Natural killer cell (primary cell): ENCODE measurements around the gene NLRP10. TPM values are rescaled to one million over a fixed set of nuclear protein-coding genes. Genes with fewer than 3 reads are reported as not detected.

Experiments
- ATAC-seq, 3 donors: fragments of 150-1000 bp in 2 of 3; fragments of 200-7000 bp in 1 of 3; cut with Tn5 transposase; 1 replicate in 1 of 3; 2 replicates in 2 of 3; pipeline ENCODE4 v1.10.0; 2021; ENCODE audit warnings: mild to moderate bottlenecking in 2 of 3, moderate library complexity in 2 of 3
- DNase-seq, 2 donors: peaks; one replicate each; pipeline versions ENCODE4 v3.0.0 to v3.0.0-alpha.2; 2013 to 2021; ENCODE audit warnings: mixed read lengths in 1 of 2
- H3K27ac ChIP-seq: one replicate; pipeline ENCODE4 v1.5.1; 2013; ENCODE audit warnings: mild to moderate bottlenecking, low read length
- H3K27me3 ChIP-seq: one replicate; pipeline ENCODE4 v1.6.1; 2013; ENCODE audit warnings: low read length; ENCODE audit not compliant: control insufficient read depth, insufficient read depth
- H3K36me3 ChIP-seq: one replicate; pipeline ENCODE4 v1.6.1; 2013; ENCODE audit warnings: low read length; ENCODE audit not compliant: control insufficient read depth, insufficient read depth
- H3K4me1 ChIP-seq: one replicate; pipeline ENCODE4 v1.6.1; 2013; ENCODE audit warnings: low read length; ENCODE audit not compliant: control insufficient read depth, insufficient read depth
- H3K4me3 ChIP-seq: one replicate; pipeline ENCODE4 v1.5.1; 2013; ENCODE audit warnings: low read length
- H3K9me3 ChIP-seq: one replicate; pipeline ENCODE4 v1.6.1; 2013; ENCODE audit warnings: low read length; ENCODE audit not compliant: control insufficient read depth, insufficient read depth
- H3K27ac Mint-ChIP-seq, 2 donors: one replicate each; pipeline ENCODE4 v1.8.0; 2022; ENCODE audit warnings: mild to moderate bottlenecking in 2 of 2, mixed read lengths in 2 of 2, moderate library complexity in 1 of 2
- H3K27me3 Mint-ChIP-seq, 2 donors: one replicate each; pipeline ENCODE4 v1.8.0; 2022; ENCODE audit warnings: low read depth in 2 of 2, mixed read lengths in 2 of 2
- H3K36me3 Mint-ChIP-seq: one replicate; pipeline ENCODE4 v1.8.0; 2022; ENCODE audit warnings: mixed read lengths
- H3K4me1 Mint-ChIP-seq, 2 donors: one replicate each; pipeline ENCODE4 v1.8.0; 2022; ENCODE audit warnings: mixed read lengths in 2 of 2
- H3K4me3 Mint-ChIP-seq: one replicate; pipeline ENCODE4 v1.8.0; 2022; ENCODE audit warnings: mild to moderate bottlenecking, moderate library complexity, mixed read lengths
- H3K9me3 Mint-ChIP-seq, 2 donors: one replicate each; pipeline ENCODE4 v1.8.0; 2022; ENCODE audit warnings: mixed read lengths in 2 of 2
- CTCF ChIP-seq: fragments of 200-600 bp; IDR thresholded peaks from one replicate; pipeline ENCODE4 v1.8.0; 2022; ENCODE audit warnings: antibody characterized with exemption
- WGBS: methylation state at CpG from one replicate; pipeline ENCODE4 v1.1.7; 2013; ENCODE audit warnings: missing lambda C conversion rate; ENCODE audit not compliant: insufficient coverage; 5-methylcytosine and 5-hydroxymethylcytosine counted together
- intact Hi-C: fragments of 100-400 bp; cut with micrococcal nuclease; formaldehyde crosslinking; loops from one replicate; pipeline ENCODE4 v1.14.2; 2022
- total RNA-seq, 4 donors: library from RNA; stranded (reverse); fragments of 120-200 nt in 1 of 4; gene quantifications; one replicate each; pipeline versions ENCODE4 v1.2.3 to v1.2.4, GENCODE V29; 2013 to 2022

The NLRP10 gene
- total RNA-seq, 3 donors from 2014 or later (not counting 1 experiment from before 2014, with no cell fraction given), result not detected

GRCh38 chr11:8005556-8005955 is 40.3 kb upstream of the NLRP10 start:
- intact Hi-C loops, result no loop called here
- H3K36me3 ChIP-seq, result no peaks in the 10 kb centered on the region
- DNase-seq, result no peak
- Mint-ChIP-seq H3K27ac (no peak overlapping the region), H3K9me3 (no peaks in the 10 kb centered on the region), H3K36me3 (no peaks in the 10 kb centered on the region), H3K4me3 (no peak overlapping the region), H3K4me1 (no peaks in the 10 kb centered on the region), H3K27me3 (peaks cover 0 to 10% of the 10 kb centered on the region in 2 donors)
- H3K4me3 ChIP-seq, result no peak overlapping the region
- H3K9me3 ChIP-seq, result no peaks in the 10 kb centered on the region
- ATAC-seq, result no peak
- H3K27ac ChIP-seq, result no peak overlapping the region
- no peaks in the 10 kb centered on the region for H3K27me3 ChIP-seq
- no peaks in the 10 kb centered on the region for H3K4me1 ChIP-seq
- no peak for TF ChIP-seq CTCF

- H3K4me1 Mint-ChIP-seq, result no peaks in the 10 kb centered on the region
- no peak overlapping the region for H3K27ac ChIP-seq
- peaks cover 7% of the 10 kb centered on the region for H3K36me3 Mint-ChIP-seq
- peaks cover 2% of the 10 kb centered on the region for H3K36me3 ChIP-seq
- no peaks in the 10 kb centered on the region for H3K4me1 ChIP-seq
- no peak for ATAC-seq
- intact Hi-C loops, result no loop called here
- no peak overlapping the region for H3K27ac Mint-ChIP-seq
- H3K27me3 Mint-ChIP-seq, result peaks cover 0 to 7% of the 10 kb centered on the region in 2 donors
- H3K9me3 ChIP-seq, result no peaks in the 10 kb centered on the region
- no peaks in the 10 kb centered on the region for H3K27me3 ChIP-seq
- H3K9me3 Mint-ChIP-seq, result no peaks in the 10 kb centered on the region
- 90% methylated on average over 2 of the region's 2 CpGs for WGBS
- no peak overlapping the region for H3K4me3 ChIP-seq
- no peak for DNase-seq
- H3K4me3 Mint-ChIP-seq, result no peak overlapping the region
- TF ChIP-seq CTCF, result no peak
These were observed 38.8 kb upstream of the NLRP10 start for GRCh38 chr11:8004008-8004407.

- WGBS, result 79% methylated on average over 7 of the region's 7 CpGs
- Mint-ChIP-seq H3K4me1 (no peaks in the 10 kb centered on the region), H3K27me3 (peaks cover 0 to 3% of the 10 kb centered on the region in 2 donors), H3K9me3 (no peaks in the 10 kb centered on the region), H3K27ac (peak overlapping the region in 1 of 2 donors; percentile 27), H3K36me3 (peaks cover 7% of the 10 kb centered on the region), H3K4me3 (no peak overlapping the region)
- peaks cover 9% of the 10 kb centered on the region for H3K36me3 ChIP-seq
- intact Hi-C loops, result no loop called here
- ATAC-seq (no peak), DNase-seq (no peak)
- H3K27me3 ChIP-seq, result no peaks in the 10 kb centered on the region
- no peak overlapping the region for H3K27ac ChIP-seq
- H3K4me1 ChIP-seq, result no peaks in the 10 kb centered on the region
- TF ChIP-seq CTCF, result no peak
- no peak overlapping the region for H3K4me3 ChIP-seq
- H3K9me3 ChIP-seq, result no peaks in the 10 kb centered on the region
These were observed 37.9 kb upstream of the NLRP10 start for GRCh38 chr11:8003187-8003586.

GRCh38 chr11:8002676-8003075 is 37.4 kb upstream of the NLRP10 start:
- WGBS, result 82% methylated on average over 1 of the region's 1 CpG
- H3K27me3 Mint-ChIP-seq, result peaks cover 0 to 3% of the 10 kb centered on the region in 2 donors
- H3K4me1 Mint-ChIP-seq, result no peaks in the 10 kb centered on the region
- no peak for DNase-seq
- H3K9me3 ChIP-seq, result no peaks in the 10 kb centered on the region
- H3K9me3 Mint-ChIP-seq, result no peaks in the 10 kb centered on the region
- peaks cover 14% of the 10 kb centered on the region for H3K36me3 ChIP-seq
- TF ChIP-seq CTCF, result no peak
- intact Hi-C loops, result no loop called here
- no peak overlapping the region for H3K27ac ChIP-seq
- peak overlapping the region in 1 of 2 donors; percentile 27 for H3K27ac Mint-ChIP-seq
- ATAC-seq, result no peak
- no peaks in the 10 kb centered on the region for H3K27me3 ChIP-seq
- H3K4me3 Mint-ChIP-seq, result no peak overlapping the region
- peaks cover 7% of the 10 kb centered on the region for H3K36me3 Mint-ChIP-seq
- no peak overlapping the region for H3K4me3 ChIP-seq
- no peaks in the 10 kb centered on the region for H3K4me1 ChIP-seq
